Mesendoderm (in vitro differentiated cells): ENCODE data around the gene BPGM.

Experiments
- DNase-seq: peaks from one replicate; pipeline ENCODE4 v3.0.0; 2013
- H2AK5ac ChIP-seq: 2 replicates; pipeline ENCODE4 v1.6.1; 2013; ENCODE audit warnings: low read length, inconsistent platforms
- H2BK120ac ChIP-seq: 2 replicates; pipeline ENCODE4 v1.6.1; 2013; ENCODE audit warnings: low read depth, mild to moderate bottlenecking, low read length, moderate library complexity, mixed read lengths
- H2BK15ac ChIP-seq: replicated peaks from 2 replicates; pipeline ENCODE4 v1.6.1; 2013; ENCODE audit warnings: low read depth, mild to moderate bottlenecking, moderate library complexity
- H2BK5ac ChIP-seq: 2 replicates; pipeline ENCODE4 v1.6.1; 2013; ENCODE audit warnings: low read length, inconsistent platforms
- H3K18ac ChIP-seq: 2 replicates; pipeline ENCODE4 v1.6.1; 2013; ENCODE audit warnings: mild to moderate bottlenecking, low read length, mixed read lengths
- H3K23ac ChIP-seq: one replicate; pipeline ENCODE4 v1.6.1; 2013; ENCODE audit warnings: low read length
- H3K27ac ChIP-seq: 2 replicates; pipeline ENCODE4 v1.5.1; 2013; ENCODE audit warnings: low read depth, mild to moderate bottlenecking, inconsistent platforms, low read length, moderate library complexity
- H3K27me3 ChIP-seq: 2 replicates; pipeline ENCODE4 v1.6.1; 2013; ENCODE audit warnings: low read length, control low read depth, mild to moderate bottlenecking, inconsistent platforms; ENCODE audit not compliant: insufficient read depth, poor library complexity
- H3K36me3 ChIP-seq: 2 replicates; pipeline ENCODE4 v1.6.1; 2013; ENCODE audit warnings: low read length, inconsistent platforms; ENCODE audit not compliant: control insufficient read depth, insufficient read depth
- H3K4ac ChIP-seq: one replicate; pipeline ENCODE4 v1.6.1; 2013; ENCODE audit warnings: low read depth, mild to moderate bottlenecking, low read length, moderate library complexity
- H3K4me1 ChIP-seq: 2 replicates; pipeline ENCODE4 v1.6.1; 2013; ENCODE audit warnings: low read depth, low read length, inconsistent platforms; ENCODE audit not compliant: control insufficient read depth
- H3K4me2 ChIP-seq: 2 replicates; pipeline ENCODE4 v1.6.1; 2013; ENCODE audit warnings: low read length
- H3K4me3 ChIP-seq: 2 replicates; pipeline ENCODE4 v1.5.1; 2013; ENCODE audit warnings: mild to moderate bottlenecking, low read length
- H3K56ac ChIP-seq: one replicate; pipeline ENCODE4 v1.6.1; 2013; ENCODE audit warnings: low read length
- H3K79me1 ChIP-seq: 2 replicates; pipeline ENCODE4 v1.6.1; 2013; ENCODE audit warnings: low read length, inconsistent platforms
- H3K79me2 ChIP-seq: 2 replicates; pipeline ENCODE4 v1.6.1; 2013; ENCODE audit warnings: mild to moderate bottlenecking, low read length; ENCODE audit not compliant: control insufficient read depth, insufficient read depth
- H3K9ac ChIP-seq: 2 replicates; pipeline ENCODE4 v1.6.1; 2013; ENCODE audit warnings: low read length, inconsistent platforms
- H4K5ac ChIP-seq: one replicate; pipeline ENCODE4 v1.6.1; 2013; ENCODE audit warnings: low read length
- H4K8ac ChIP-seq: one replicate; pipeline ENCODE4 v1.6.1; 2013; ENCODE audit warnings: low read depth, mild to moderate bottlenecking, control low read depth, low read length, moderate library complexity
- WGBS: extraction: QIAGEN DNeasy Blood & Tissue Kit; methylation state at CpG from one replicate; pipeline ENCODE4 v1.1.7; 2013; ENCODE audit warnings: low lambda C conversion rate, missing lambda C conversion rate; ENCODE audit not compliant: insufficient coverage; ENCODE audit errors: extremely low coverage; 5-methylcytosine and 5-hydroxymethylcytosine counted together

The BPGM gene

GRCh38 chr7:134619627-134620331 lies 26.9 kb upstream of the BPGM start:
- Histone ChIP-seq H3K4me2 (no peak overlapping the region), H2BK15ac (no peak overlapping the region), H4K5ac (no peak overlapping the region), H3K27me3 (no peaks in the 10 kb centered on the region), H3K23ac (no peak overlapping the region), H3K79me2 (no peaks in the 10 kb centered on the region), H2BK120ac (no peak overlapping the region), H2AK5ac (no peak overlapping the region), H3K27ac (no peak overlapping the region), H3K4ac (no peak overlapping the region), H3K4me3 (no peak overlapping the region), H2BK5ac (no peak overlapping the region), H3K36me3 (no peaks in the 10 kb centered on the region), H3K18ac (no peak overlapping the region), H3K79me1 (no peaks in the 10 kb centered on the region), H3K56ac (no peak overlapping the region), H3K4me1 (no peaks in the 10 kb centered on the region), H4K8ac (no peak overlapping the region), H3K9ac (no peak overlapping the region)
- no peak for DNase-seq
- WGBS = no CpG with 5 or more reads among the region's 2 CpGs

GRCh38 chr7:134622303-134622995 lies 24.2 kb upstream of the BPGM start:
- no peak overlapping the region for H3K27ac ChIP-seq
- no peaks in the 10 kb centered on the region for H3K36me3 ChIP-seq
- no peak overlapping the region for H3K4me2 ChIP-seq
- H3K79me2 ChIP-seq = no peaks in the 10 kb centered on the region
- H4K5ac ChIP-seq = no peak overlapping the region
- no peaks in the 10 kb centered on the region for H3K79me1 ChIP-seq
- H3K4me1 ChIP-seq = no peaks in the 10 kb centered on the region
- no peak overlapping the region for H4K8ac ChIP-seq
- no peaks in the 10 kb centered on the region for H3K27me3 ChIP-seq
- H3K18ac ChIP-seq = no peak overlapping the region
- H2BK15ac ChIP-seq = no peak overlapping the region
- H3K4me3 ChIP-seq = no peak overlapping the region
- H3K23ac ChIP-seq = no peak overlapping the region
- no peak overlapping the region for H2AK5ac ChIP-seq
- H3K9ac ChIP-seq = no peak overlapping the region
- WGBS = no CpG with 5 or more reads among the region's 7 CpGs
- no peak overlapping the region for H2BK120ac ChIP-seq
- no peak overlapping the region for H3K4ac ChIP-seq
- no peak overlapping the region for H2BK5ac ChIP-seq
- H3K56ac ChIP-seq = no peak overlapping the region
- DNase-seq = no peak

- H2BK15ac ChIP-seq = no peak overlapping the region
- no peaks in the 10 kb centered on the region for H3K36me3 ChIP-seq
- H3K27ac ChIP-seq = no peak overlapping the region
- no peak overlapping the region for H3K56ac ChIP-seq
- no peak overlapping the region for H3K4ac ChIP-seq
- H2BK120ac ChIP-seq = no peak overlapping the region
- no peak overlapping the region for H4K5ac ChIP-seq
- H3K4me3 ChIP-seq = no peak overlapping the region
- no peak overlapping the region for H2BK5ac ChIP-seq
- WGBS = no CpG with 5 or more reads among the region's 2 CpGs
- H2AK5ac ChIP-seq = no peak overlapping the region
- H3K79me1 ChIP-seq = no peaks in the 10 kb centered on the region
- no peaks in the 10 kb centered on the region for H3K4me1 ChIP-seq
- H4K8ac ChIP-seq = no peak overlapping the region
- no peak overlapping the region for H3K23ac ChIP-seq
- H3K27me3 ChIP-seq = no peaks in the 10 kb centered on the region
- H3K9ac ChIP-seq = no peak overlapping the region
- DNase-seq = no peak
- no peak overlapping the region for H3K18ac ChIP-seq
- no peak overlapping the region for H3K4me2 ChIP-seq
- no peaks in the 10 kb centered on the region for H3K79me2 ChIP-seq
These were observed 23.5 kb upstream of the BPGM start for GRCh38 chr7:134623193-134623592.

- H3K4me2 ChIP-seq = no peak overlapping the region
- H3K4me1 ChIP-seq = no peaks in the 10 kb centered on the region
- no peak overlapping the region for H2AK5ac ChIP-seq
- H3K79me2 ChIP-seq = no peaks in the 10 kb centered on the region
- no CpG with 5 or more reads among the region's 3 CpGs for WGBS
- no peaks in the 10 kb centered on the region for H3K79me1 ChIP-seq
- H3K36me3 ChIP-seq = no peaks in the 10 kb centered on the region
- H3K27me3 ChIP-seq = no peaks in the 10 kb centered on the region
- DNase-seq = no peak
- H2BK120ac ChIP-seq = no peak overlapping the region
- no peak overlapping the region for H3K4me3 ChIP-seq
- no peak overlapping the region for H2BK5ac ChIP-seq
- H2BK15ac ChIP-seq = no peak overlapping the region
- H4K8ac ChIP-seq = no peak overlapping the region
- no peak overlapping the region for H3K23ac ChIP-seq
- H3K18ac ChIP-seq = no peak overlapping the region
- no peak overlapping the region for H3K27ac ChIP-seq
- H4K5ac ChIP-seq = no peak overlapping the region
- no peak overlapping the region for H3K56ac ChIP-seq
- H3K4ac ChIP-seq = no peak overlapping the region
- no peak overlapping the region for H3K9ac ChIP-seq
These were observed 21.1 kb upstream of the BPGM start for GRCh38 chr7:134625550-134625949.

- no CpG with 5 or more reads among the region's 2 CpGs for WGBS
- Histone ChIP-seq H3K4me3 (no peak overlapping the region), H3K36me3 (no peaks in the 10 kb centered on the region), H3K4me2 (no peak overlapping the region), H3K9ac (no peak overlapping the region), H3K56ac (no peak overlapping the region), H3K79me2 (no peaks in the 10 kb centered on the region), H3K4me1 (no peaks in the 10 kb centered on the region), H2AK5ac (no peak overlapping the region), H3K23ac (no peak overlapping the region), H2BK120ac (no peak overlapping the region), H2BK15ac (no peak overlapping the region), H4K5ac (no peak overlapping the region), H3K18ac (no peak overlapping the region), H2BK5ac (no peak overlapping the region), H3K4ac (no peak overlapping the region), H3K27ac (no peak overlapping the region), H3K27me3 (no peaks in the 10 kb centered on the region), H3K79me1 (no peaks in the 10 kb centered on the region), H4K8ac (no peak overlapping the region)
- DNase-seq = no peak
These were observed 19.4 kb upstream of the BPGM start for GRCh38 chr7:134627109-134627774.
